ENCODE results near the gene FBXW5. TPM values are rescaled to one million over a fixed set of nuclear protein-coding genes. Genes with fewer than 3 reads are reported as not detected.

The FBXW5 gene
- total RNA-seq, 1 donor from 2014 or later = 81.5 TPM

DNA sequence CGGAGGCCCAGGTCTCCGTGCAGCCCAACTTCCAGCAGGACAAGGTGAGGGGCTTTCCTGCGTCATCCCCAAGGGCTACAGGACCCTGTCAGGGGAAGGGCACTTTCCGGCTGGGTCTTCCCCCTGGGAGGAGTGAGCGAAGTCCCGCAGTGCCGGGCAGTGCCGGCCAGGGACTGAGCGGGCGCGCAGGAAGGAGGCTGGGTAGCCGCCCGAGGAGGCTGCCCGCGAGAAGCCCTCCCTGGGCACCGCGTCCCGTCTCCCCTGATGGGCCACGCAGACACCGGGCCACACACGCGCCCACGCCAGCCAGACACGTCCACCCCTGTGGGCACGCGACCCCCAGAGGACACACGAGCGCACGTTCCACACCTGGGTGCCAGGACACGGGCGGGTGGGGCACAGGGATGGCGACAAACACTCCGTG, 33.1 kb upstream of the FBXW5 start:
- Mint-ChIP-seq H3K36me3 (ENCODE audit: low read depth) (no peaks in the 10 kb centered on the region), H3K4me3 (no peak overlapping the region), H3K27ac (no peak overlapping the region), H3K27me3 (peaks cover 29% of the 10 kb centered on the region), H3K9me3 (no peaks in the 10 kb centered on the region), H3K4me1 (no peaks in the 10 kb centered on the region)
- DNase-seq (no peak), ATAC-seq (ENCODE audit: low read depth) (no peak)
- intact Hi-C loops (cut with micrococcal nuclease) = loop anchor here (1.0 kb wide), 1 partner anchor 15 kb away; the partner anchor contains the start of gene PAXX
- ChIA-PET CTCF (no interaction called here), POLR2A (interaction anchor here (0.9 kb wide), 1 partner anchor 15 kb away, joined by 10 read pairs; the partner anchor contains the start of gene PAXX)
- TF ChIP-seq, protein P1, sequence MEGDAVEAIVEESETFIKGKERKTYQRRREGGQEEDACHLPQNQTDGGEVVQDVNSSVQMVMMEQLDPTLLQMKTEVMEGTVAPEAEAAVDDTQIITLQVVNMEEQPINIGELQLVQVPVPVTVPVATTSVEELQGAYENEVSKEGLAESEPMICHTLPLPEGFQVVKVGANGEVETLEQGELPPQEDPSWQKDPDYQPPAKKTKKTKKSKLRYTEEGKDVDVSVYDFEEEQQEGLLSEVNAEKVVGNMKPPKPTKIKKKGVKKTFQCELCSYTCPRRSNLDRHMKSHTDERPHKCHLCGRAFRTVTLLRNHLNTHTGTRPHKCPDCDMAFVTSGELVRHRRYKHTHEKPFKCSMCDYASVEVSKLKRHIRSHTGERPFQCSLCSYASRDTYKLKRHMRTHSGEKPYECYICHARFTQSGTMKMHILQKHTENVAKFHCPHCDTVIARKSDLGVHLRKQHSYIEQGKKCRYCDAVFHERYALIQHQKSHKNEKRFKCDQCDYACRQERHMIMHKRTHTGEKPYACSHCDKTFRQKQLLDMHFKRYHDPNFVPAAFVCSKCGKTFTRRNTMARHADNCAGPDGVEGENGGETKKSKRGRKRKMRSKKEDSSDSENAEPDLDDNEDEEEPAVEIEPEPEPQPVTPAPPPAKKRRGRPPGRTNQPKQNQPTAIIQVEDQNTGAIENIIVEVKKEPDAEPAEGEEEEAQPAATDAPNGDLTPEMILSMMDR (IDR thresholded peaks at IDR 0.05) = no peak

- Mint-ChIP-seq H3K27ac (no peak within 1 kb of the TSS), H3K27me3 (peaks cover 28% of the 10 kb centered on the region), H3K36me3 (ENCODE audit: low read depth) (no peaks in the 10 kb centered on the region), H3K9me3 (no peaks in the 10 kb centered on the region), H3K4me3 (no peak within 1 kb of the TSS), H3K4me1 (no peaks in the 10 kb centered on the region)
- intact Hi-C loops (cut with micrococcal nuclease) = no loop called here
- POLR2A ChIA-PET = no interaction called here
- ATAC-seq (ENCODE audit: low read depth) = no peak
- CTCF ChIA-PET = no interaction called here
- TF ChIP-seq, protein P1 (IDR thresholded peaks at IDR 0.05) = no peak
- DNase-seq = no peak
These were observed 32.7 kb upstream of the FBXW5 start, which contains the start of gene PTGDS for GRCh38 chr9:136977223-136977622. PTGDS (plus strand) TSS chr9:136977504; CDS start chr9:136977579, 75 bp downstream.

- H3K4me1 Mint-ChIP-seq = no peaks in the 10 kb centered on the region
- H3K27me3 Mint-ChIP-seq = peaks cover 15% of the 10 kb centered on the region
- no peak overlapping the region for H3K27ac Mint-ChIP-seq
- intact Hi-C loops (cut with micrococcal nuclease) = no loop called here
- TF ChIP-seq, protein P1 (IDR thresholded peaks at IDR 0.05) = no peak
- H3K9me3 Mint-ChIP-seq = no peaks in the 10 kb centered on the region
- no peak for DNase-seq
- no peak for ATAC-seq (ENCODE audit: low read depth)
- ChIA-PET CTCF (interaction anchor here (1.7 kb wide), 1 partner anchor 60 kb away, joined by 3 read pairs; no protein-coding TSS in a partner anchor), POLR2A (no interaction called here)
- H3K36me3 Mint-ChIP-seq (ENCODE audit: low read depth) = no peaks in the 10 kb centered on the region
- no peak overlapping the region for H3K4me3 Mint-ChIP-seq
These were observed 31.1 kb upstream of the FBXW5 start for GRCh38 chr9:136975644-136976043.

DNA sequence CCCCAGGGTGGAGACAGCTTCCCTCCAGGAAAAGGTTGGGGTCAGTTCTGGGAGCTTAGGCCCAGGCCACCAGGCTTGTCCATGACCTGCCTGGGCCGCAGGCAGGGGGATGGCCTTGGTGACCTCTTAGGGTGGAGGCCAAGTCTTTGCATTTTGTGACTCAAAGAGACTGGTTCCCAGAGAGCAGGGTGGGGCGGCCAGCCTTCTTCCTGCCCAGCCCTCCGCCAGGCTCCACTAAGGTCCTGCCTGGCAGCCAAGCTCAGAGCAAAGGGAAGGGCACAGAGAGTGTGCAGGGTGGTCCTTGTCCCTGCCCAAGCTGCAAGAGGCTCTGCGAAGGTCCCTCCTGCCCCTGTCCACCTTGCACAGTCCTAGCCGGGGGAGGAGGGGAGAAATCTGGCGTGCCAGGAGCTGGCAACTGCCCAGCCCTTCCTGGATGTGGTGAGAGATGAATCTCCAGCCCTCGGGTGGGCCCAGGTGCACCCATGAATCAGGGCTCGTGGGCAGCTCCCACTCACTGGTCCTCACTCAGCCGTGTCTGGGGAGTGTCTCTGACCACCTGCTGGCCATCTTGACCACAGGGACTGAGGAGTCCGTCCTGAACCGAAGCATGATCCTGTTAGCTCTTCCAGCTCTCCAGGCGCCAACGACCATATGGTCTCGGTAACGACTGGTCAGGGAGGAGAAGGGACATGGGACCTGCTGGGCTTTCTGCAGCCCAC, 30.4 kb upstream of the FBXW5 start:
- TF ChIP-seq, protein P1 (IDR thresholded peaks at IDR 0.05) = no peak
- Mint-ChIP-seq H3K4me1 (no peaks in the 10 kb centered on the region), H3K4me3 (no peak overlapping the region), H3K36me3 (ENCODE audit: low read depth) (no peaks in the 10 kb centered on the region), H3K27ac (no peak overlapping the region), H3K27me3 (peaks cover 14% of the 10 kb centered on the region), H3K9me3 (no peaks in the 10 kb centered on the region)
- ChIA-PET POLR2A (no interaction called here), CTCF (interaction anchor here (1.7 kb wide), 1 partner anchor 61 kb away, joined by 3 read pairs; no protein-coding TSS in a partner anchor)
- no peak for ATAC-seq (ENCODE audit: low read depth)
- DNase-seq = no peak
- intact Hi-C loops (cut with micrococcal nuclease) = no loop called here
